Liver (tissue), 9 donors: ENCODE results near the gene TNS3. TPM values are rescaled to one million over a fixed set of nuclear protein-coding genes. Genes with fewer than 3 reads are reported as not detected.
A peak's percentile ranks its signal among the peaks of the same experiment; 100 is the strongest.

Experiments
- DNase-seq: peaks from one replicate; pipeline ENCODE4 v3.0.0-alpha.2; 2017; ENCODE audit warnings: low spot score
- H3K27ac ChIP-seq, 2 donors: one replicate each; pipeline ENCODE4 v1.7.0; 2013; ENCODE audit warnings: inconsistent platforms in 2 of 2, low read length in 2 of 2, control low read depth in 1 of 2, low read depth in 1 of 2, mild to moderate bottlenecking in 1 of 2
- H3K27me3 ChIP-seq, 4 donors: one replicate each; pipeline versions ENCODE4 v1.6.1 to v1.7.0; 2013; ENCODE audit warnings: low read length in 3 of 4, inconsistent platforms in 1 of 4, mild to moderate bottlenecking in 1 of 4, moderate library complexity in 1 of 4; ENCODE audit not compliant: control insufficient read depth in 4 of 4, insufficient read depth in 4 of 4
- H3K36me3 ChIP-seq, 4 donors: one replicate each; pipeline versions ENCODE4 v1.6.1 to v1.7.0; 2013; ENCODE audit warnings: low read length in 3 of 4, mild to moderate bottlenecking in 3 of 4, low read depth in 1 of 4, moderate library complexity in 1 of 4; ENCODE audit not compliant: control insufficient read depth in 4 of 4, insufficient read depth in 3 of 4
- H3K4me1 ChIP-seq, 4 donors: one replicate each; pipeline versions ENCODE4 v1.6.1 to v1.7.0; 2013; ENCODE audit warnings: low read length in 3 of 4, mild to moderate bottlenecking in 3 of 4, moderate library complexity in 1 of 4; ENCODE audit not compliant: control insufficient read depth in 4 of 4, insufficient read depth in 4 of 4
- H3K4me3 ChIP-seq, 3 donors: one replicate each; pipeline versions ENCODE4 v1.6.1 to v1.7.0; 2013; ENCODE audit warnings: low read length in 3 of 3, control low read depth in 1 of 3, low read depth in 1 of 3, mild to moderate bottlenecking in 1 of 3
- H3K9ac ChIP-seq, 2 donors: one replicate each; pipeline ENCODE4 v1.7.0; 2013; ENCODE audit warnings: low read length in 2 of 2, mild to moderate bottlenecking in 2 of 2, moderate library complexity in 2 of 2, control low read depth in 1 of 2, low read depth in 1 of 2
- H3K9me3 ChIP-seq, 4 donors: one replicate each; pipeline versions ENCODE4 v1.6.1 to v1.7.0; 2013; ENCODE audit warnings: low read length in 3 of 4; ENCODE audit not compliant: control insufficient read depth in 4 of 4
- ATF3 ChIP-seq: IDR thresholded peaks from 2 replicates; pipeline ENCODE4 v1.6.1; 2016; ENCODE audit warnings: antibody characterized with exemption
- CTCF ChIP-seq: fragments of 150-350 bp; IDR thresholded peaks from 2 replicates; pipeline ENCODE4 v1.5.1; 2017; ENCODE audit warnings: improper control_type of control experiment, low read depth, low read length; ENCODE audit not compliant: missing input control
- EGR1 ChIP-seq, 2 donors: IDR thresholded peaks; 2 replicates each; pipeline ENCODE4 v1.6.1; 2016 to 2018; ENCODE audit warnings: antibody characterized with exemption in 2 of 2, low read depth in 2 of 2
- FOXA1 ChIP-seq: IDR thresholded peaks from 2 replicates; pipeline ENCODE4 v1.6.1; 2016; ENCODE audit warnings: antibody characterized with exemption
- FOXA2 ChIP-seq: IDR thresholded peaks from 2 replicates; pipeline ENCODE4 v1.6.1; 2016; ENCODE audit warnings: antibody characterized with exemption
- GABPA ChIP-seq, 2 donors: IDR thresholded peaks in 1 of 2; conservative IDR thresholded peaks in 1 of 2; 2 replicates each; pipeline ENCODE4 v1.6.1; 2016; ENCODE audit warnings: antibody characterized with exemption in 2 of 2, mild to moderate bottlenecking in 1 of 2, moderate library complexity in 1 of 2
- HNF4A ChIP-seq, 2 donors: conservative IDR thresholded peaks; 2 replicates each; pipeline ENCODE4 v1.6.1; 2016; ENCODE audit warnings: antibody characterized with exemption in 2 of 2, mild to moderate bottlenecking in 2 of 2
- HNF4G ChIP-seq: IDR thresholded peaks from 2 replicates; pipeline ENCODE4 v1.6.1; 2016; ENCODE audit warnings: antibody characterized with exemption
- JUND ChIP-seq, 2 donors: IDR thresholded peaks; 2 replicates each; pipeline ENCODE4 v1.6.1; 2016; ENCODE audit warnings: antibody characterized with exemption in 2 of 2
- MAX ChIP-seq: IDR thresholded peaks from 2 replicates; pipeline ENCODE4 v1.6.1; 2016; ENCODE audit warnings: antibody characterized with exemption
- NR2F2 ChIP-seq: IDR thresholded peaks from 2 replicates; pipeline ENCODE4 v1.6.1; 2016; ENCODE audit warnings: antibody characterized with exemption
- RAD21 ChIP-seq, 2 donors: IDR thresholded peaks; 2 replicates each; pipeline ENCODE4 v1.6.1; 2016; ENCODE audit warnings: antibody characterized with exemption in 2 of 2, mild to moderate bottlenecking in 2 of 2
- REST ChIP-seq: IDR thresholded peaks from 2 replicates; pipeline ENCODE4 v1.6.1; 2016; ENCODE audit warnings: antibody characterized with exemption, mild to moderate bottlenecking
- RXRA ChIP-seq, 2 donors: IDR thresholded peaks; 2 replicates each; pipeline ENCODE4 v1.6.1; 2017 to 2018; ENCODE audit warnings: antibody characterized with exemption in 2 of 2, mild to moderate bottlenecking in 1 of 2
- SP1 ChIP-seq: IDR thresholded peaks from 2 replicates; pipeline ENCODE4 v1.6.1; 2018; ENCODE audit warnings: antibody characterized with exemption, mild to moderate bottlenecking
- TAF1 ChIP-seq: conservative IDR thresholded peaks from 2 replicates; pipeline ENCODE4 v1.6.1; 2016; ENCODE audit warnings: antibody characterized with exemption, mild to moderate bottlenecking
- YY1 ChIP-seq: IDR thresholded peaks from 2 replicates; pipeline ENCODE4 v1.6.1; 2016; ENCODE audit warnings: antibody characterized with exemption, mild to moderate bottlenecking
- ZBTB33 ChIP-seq: IDR thresholded peaks from 2 replicates; pipeline ENCODE4 v1.6.1; 2016; ENCODE audit warnings: antibody characterized with exemption
- WGBS: extraction: QIAGEN DNeasy Blood & Tissue Kit; methylation state at CpG from one replicate; pipeline ENCODE4 v1.1.7; 2013; 5-methylcytosine and 5-hydroxymethylcytosine counted together
- polyA plus RNA-seq, 2 donors: library from polyadenylated mRNA; stranded (reverse) in 1 of 2; unstranded in 1 of 2; fragments of 200-250 nt in 1 of 2; fragments of >200 nt in 1 of 2; fragmentation: Nextera tagmentation in 1 of 2; extraction: Ambion mirVana in 1 of 2; gene quantifications; one replicate each; pipeline versions ENCODE4 v1.2.1 to v1.2.3, GENCODE V29; 2013 to 2015
- total RNA-seq, 2 donors: library from RNA; depleted of rRNA; stranded (reverse); fragments of >200 nt; gene quantifications; one replicate each; pipeline ENCODE4 v1.2.3, GENCODE V29; 2014
- donor health status: healthy.
- donor health status: healthy.
- donor health status: healthy.
- donor health status: healthy.
- donor health status: healthy.

The TNS3 gene
- total and polyA plus RNA-seq, 4 donors, result 16.8 to 100 (median 29.5) TPM

GRCh38 chr7:47538846-47539311, 43.0 kb downstream of the TNS3 start:
- Histone ChIP-seq H3K27ac (peak overlapping the region; percentile 75 to 76), H3K9me3 (no peaks in the 10 kb centered on the region), H3K27me3 (no peaks in the 10 kb centered on the region), H3K36me3 (no peaks in the 10 kb centered on the region), H3K9ac (no peak overlapping the region), H3K4me3 (no peak overlapping the region), H3K4me1 (peaks cover 18 to 69% (median 44%) of the 10 kb centered on the region in 4 donors)
- no peak for TF ChIP-seq EGR1 (IDR thresholded peaks at IDR 0.05; ENCODE audit: low read depth in 2 of 2)
- no peak for TF ChIP-seq TAF1
- TF ChIP-seq RXRA (IDR thresholded peaks at IDR 0.05), result peak; percentile 83 to 88
- TF ChIP-seq ATF3, result no peak
- peak; percentile 52 to 70 for TF ChIP-seq RAD21 (IDR thresholded peaks at IDR 0.05)
- TF ChIP-seq MAX, result no peak
- TF ChIP-seq YY1, result peak; percentile 56
- TF ChIP-seq GABPA (IDR thresholded peaks at IDR 0.05 in 1 of 2, conservative IDR thresholded peaks at IDR 0.05 in 1 of 2), result peak in 1 of 2 donors; percentile 49
- peak; percentile 71 for TF ChIP-seq FOXA2
- TF ChIP-seq NR2F2, result peak; percentile 12
- TF ChIP-seq SP1, result peak; percentile 75
- TF ChIP-seq JUND (IDR thresholded peaks at IDR 0.05), result peak in 1 of 2 donors; percentile 31
- no peak for TF ChIP-seq ZBTB33
- TF ChIP-seq FOXA1, result peak; percentile 64
- TF ChIP-seq REST, result peak; percentile 48
- TF ChIP-seq HNF4A (conservative IDR thresholded peaks at IDR 0.05), result peak; percentile 77 to 82
- TF ChIP-seq HNF4G, result no peak
- no peak for TF ChIP-seq CTCF
- DNase-seq, result no peak
- 30% methylated on average over 5 of the region's 5 CpGs for WGBS
